Measurements from ENCODE around the gene TMEM256.
"Not testable (repeated sequence)": the region's sequence is repeated elsewhere in the genome, so short reads cannot be mapped to it uniquely, and the experiment has no call there.

Gene TMEM256

GRCh38 chr17:7380855-7381683 lies 22.8 kb downstream of the TMEM256 start, which contains the start of gene TNK1:
TNK1 (plus strand) TSS chr17:7381089; CDS start chr17:7382927, 1,838 bp downstream.
- DNase-seq = no peak

- DNase-seq = peak; percentile 55
These were observed 23.6 kb downstream of the TMEM256 start for GRCh38 chr17:7380321-7380720.

GRCh38 chr17:7379134-7379533 lies 24.8 kb downstream of the TMEM256 start:
- DNase-seq = no peak

- no peak for DNase-seq
These were observed 29.5 kb downstream of the TMEM256 start for GRCh38 chr17:7374353-7374752.

GRCh38 chr17:7370853-7371252 lies 33.0 kb downstream of the TMEM256 start:
- no peak for DNase-seq

GRCh38 chr17:7369825-7370224 lies 34.1 kb downstream of the TMEM256 start:
- no peak for DNase-seq

- not testable (repeated sequence) for DNase-seq
These were observed 35.3 kb downstream of the TMEM256 start for GRCh38 chr17:7368599-7368994.

GRCh38 chr17:7367918-7368598 lies 35.8 kb downstream of the TMEM256 start:
- DNase-seq = no peak

GRCh38 chr17:7367083-7367482 lies 36.8 kb downstream of the TMEM256 start:
- no peak for DNase-seq

- DNase-seq = not testable (repeated sequence)
These were observed 37.9 kb downstream of the TMEM256 start for GRCh38 chr17:7365963-7366362.

- DNase-seq = no peak
These were observed 40.6 kb downstream of the TMEM256 start for GRCh38 chr17:7363311-7363710.

GRCh38 chr17:7361906-7362305 lies 42.0 kb downstream of the TMEM256 start:
- DNase-seq = no peak

GRCh38 chr17:7357381-7357780 lies 46.5 kb downstream of the TMEM256 start:
- no peak for DNase-seq

GRCh38 chr17:7356756-7357155 lies 47.1 kb downstream of the TMEM256 start:
- DNase-seq = no peak

- peak; percentile 84 for DNase-seq
These were observed 47.8 kb downstream of the TMEM256 start for GRCh38 chr17:7356072-7356549.

- DNase-seq = no peak
These were observed 48.3 kb downstream of the TMEM256 start for GRCh38 chr17:7355573-7355972.

- DNase-seq = peak; percentile 70
These were observed 48.8 kb downstream of the TMEM256 start, which contains the start of gene TMEM95 for GRCh38 chr17:7355053-7355452. TMEM95 (plus strand) TSS chr17:7355156; CDS start chr17:7355205, 49 bp downstream.

- DNase-seq = no peak
These were observed 49.5 kb downstream of the TMEM256 start for GRCh38 chr17:7354262-7354843.
